K562 (cell line): ENCODE measurements around the gene NEDD4L.

Experiments used
- CTBP1 ChIP-seq: fragments of 450-650 bp; IDR thresholded peaks from 2 replicates; pipeline ENCODE4 v1.6.1; 2016; ENCODE audit warnings: borderline replicate concordance
- CTCF ChIP-seq, 3 experiments: IDR thresholded peaks in 2 of 3; conservative IDR thresholded peaks in 1 of 3; 2 replicates each; pipeline ENCODE4 v1.5.1; 2011 to 2012; ENCODE audit warnings: low read length in 3 of 3, mild to moderate bottlenecking in 3 of 3, control low read depth in 2 of 3, improper control_type of control experiment in 1 of 3, inconsistent platforms in 1 of 3, low read depth in 1 of 3, mixed read lengths in 1 of 3, moderate library complexity in 1 of 3; ENCODE audit not compliant: insufficient read depth in 2 of 3
- E2F6 ChIP-seq, 2 experiments: IDR thresholded peaks; 2 replicates each; pipeline ENCODE4 v1.6.1; 2011; ENCODE audit warnings: borderline replicate concordance in 1 of 2, control low read depth in 1 of 2, low read depth in 1 of 2, low read length in 1 of 2, mild to moderate bottlenecking in 1 of 2, mixed read lengths in 1 of 2, moderate library complexity in 1 of 2; ENCODE audit not compliant: insufficient read depth in 1 of 2, insufficient read length in 1 of 2, poor library complexity in 1 of 2, severe bottlenecking in 1 of 2; ENCODE audit errors: extremely low read depth in 1 of 2
- FIP1L1 ChIP-seq: fragments of 200-400 bp; formaldehyde crosslinking; IDR thresholded peaks from 2 replicates; pipeline ENCODE4 v1.6.1; 2018; ENCODE audit warnings: mild to moderate bottlenecking, low read depth, low read length; ENCODE audit not compliant: poor library complexity, severe bottlenecking
- IRF9 ChIP-seq: fragments of 450-650 bp; IDR thresholded peaks from 2 replicates; pipeline ENCODE4 v1.6.1; 2016; ENCODE audit warnings: missing biosample characterization, missing genetic modification characterization
- POLR2AphosphoS5 ChIP-seq: IDR thresholded peaks from 2 replicates; pipeline ENCODE4 v1.6.1; 2011; ENCODE audit warnings: mild to moderate bottlenecking, low read depth, low read length, moderate library complexity; ENCODE audit not compliant: control insufficient read depth, insufficient read depth
- TFAM ChIP-seq: fragments of 250-450 bp; sonication (Bioruptor Pico); conservative IDR thresholded peaks from 2 replicates; pipeline ENCODE4 v1.5.0; 2021; ENCODE audit warnings: mild to moderate bottlenecking, moderate library complexity
- U2AF1 ChIP-seq: fragments of 200-400 bp; formaldehyde crosslinking; optimal IDR thresholded peaks from 2 replicates; pipeline ENCODE3; 2017; ENCODE audit warnings: mild to moderate bottlenecking, low read depth, low read length, moderate library complexity
- ZBTB26 ChIP-seq: fragments of 450-650 bp; formaldehyde crosslinking; IDR thresholded peaks from 2 replicates; pipeline ENCODE4 v1.4.0; 2022; ENCODE audit warnings: missing genetic modification characterization
- ZC3H4 ChIP-seq: sonication (generic); formaldehyde crosslinking; IDR thresholded peaks from 2 replicates; pipeline ENCODE4 v1.9.0; 2021; ENCODE audit warnings: missing genetic modification reagents, borderline replicate concordance
- ZNF395 ChIP-seq: fragments of 200-800 bp; sonication (Bioruptor generic); IDR thresholded peaks from 2 replicates; pipeline ENCODE4 v1.6.1; 2017; ENCODE audit warnings: missing genetic modification characterization, missing compliant biosample characterization

- no peak for TF ChIP-seq TFAM (CRISPR knock-in tag)
- no peak for TF ChIP-seq U2AF1
- TF ChIP-seq ZBTB26, result no peak
- TF ChIP-seq IRF9 (tag), result no peak
- TF ChIP-seq CTBP1, result no peak
- TF ChIP-seq POLR2AphosphoS5, result no peak
- no peak for TF ChIP-seq ZC3H4
- TF ChIP-seq E2F6 (IDR thresholded peaks at IDR 0.05; ENCODE audit: borderline replicate concordance in 1 of 2, extremely low read depth in 1 of 2, insufficient read depth in 1 of 2, insufficient read length in 1 of 2, low read depth in 1 of 2, low read length in 1 of 2, poor library complexity in 1 of 2, severe bottlenecking in 1 of 2), result no peak
- no peak for TF ChIP-seq CTCF (IDR thresholded peaks at IDR 0.05 in 2 of 3, conservative IDR thresholded peaks at IDR 0.05 in 1 of 3; ENCODE audit: insufficient read depth in 2 of 3, low read depth in 1 of 3, low read length in 3 of 3)
- TF ChIP-seq ZNF395, result no peak
- TF ChIP-seq FIP1L1, result no peak
These were observed 220.8 kb downstream of the NEDD4L start for GRCh38 chr18:58264840-58265239.
